Adipose tissue (tissue), 3 donors: Measurements from ENCODE around the gene PATJ. TPM values are rescaled to one million over a fixed set of nuclear protein-coding genes. Genes with fewer than 3 reads are reported as not detected.
"Not testable (repeated sequence)": the region's sequence is repeated elsewhere in the genome, so short reads cannot be mapped to it uniquely, and the experiment has no call there.

ENCODE experiments used
- H3K27ac ChIP-seq: one replicate; pipeline ENCODE4 v1.5.1; 2013; ENCODE audit warnings: low read depth, low read length
- WGBS, 3 donors: extraction: QIAGEN DNeasy Blood & Tissue Kit; methylation state at CpG; one replicate each; pipeline ENCODE4 v1.1.7; 2013; 5-methylcytosine and 5-hydroxymethylcytosine counted together
- polyA plus RNA-seq, 3 donors: library from polyadenylated mRNA; stranded (reverse); fragments of 200-250 nt; gene quantifications; one replicate each; pipeline ENCODE4 v1.2.3, GENCODE V29; 2013
- donor health status: healthy with polysubstance abuse.
- donor health status: Bipolar disorder and iron deficiency.
- donor health status: healthy.

PATJ gene
- polyA plus RNA-seq, 3 donors = 2.6 to 9.8 (median 2.9) TPM

DNA sequence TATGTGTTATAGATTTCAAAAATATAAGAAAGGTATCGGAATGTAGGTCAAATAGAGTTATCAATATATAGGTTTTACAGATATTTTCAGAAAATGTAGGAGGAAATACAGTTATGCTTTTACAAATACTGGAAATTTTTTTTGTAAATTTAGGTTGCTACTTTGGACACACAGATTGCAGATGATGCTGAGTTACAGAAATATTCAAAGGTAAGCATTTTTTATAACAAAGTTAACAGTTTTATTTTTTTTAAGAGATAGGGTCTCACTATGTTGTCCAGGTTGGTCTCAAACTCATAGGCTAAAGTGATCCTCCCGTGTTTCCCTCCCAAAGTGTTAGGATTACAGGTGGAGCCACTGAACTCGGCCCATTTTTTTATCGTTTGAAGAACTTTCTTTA, 66.0 kb downstream of the PATJ start:
- 95 to 98% (median 97%) methylated on average over 4 of the region's 4 CpGs for WGBS, 3 donors
- no peak overlapping the region for H3K27ac ChIP-seq

- H3K27ac ChIP-seq = no peak overlapping the region
- 62 to 69% (median 64%) methylated on average over 4 of the region's 4 CpGs for WGBS, 3 donors
Measured at GRCh38 chr1:61808968-61809367, 66.7 kb downstream of the PATJ start.

GRCh38 chr1:61812916-61813315, 70.6 kb downstream of the PATJ start:
- 70 to 86% (median 73%) methylated on average over 1 of the region's 1 CpG for WGBS, 3 donors

DNA sequence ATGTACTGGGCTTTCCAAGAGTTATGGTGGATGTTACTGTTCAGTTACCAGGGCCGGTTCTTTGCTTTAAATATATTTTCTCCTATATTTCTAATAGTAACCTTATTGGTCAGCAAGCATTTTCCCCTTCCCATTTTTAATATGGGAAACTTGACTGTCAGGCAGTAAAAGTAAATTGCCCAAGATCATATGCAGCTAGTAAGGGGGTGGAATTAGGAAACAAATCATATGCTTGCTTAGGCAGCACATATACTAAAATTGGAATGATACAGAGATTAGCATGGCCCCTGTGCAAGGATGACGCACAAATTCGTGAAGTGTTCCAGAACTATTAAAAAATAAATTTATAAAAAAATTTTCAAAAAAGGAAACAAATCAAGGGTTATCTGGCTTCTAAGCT, 73.9 kb downstream of the PATJ start:
- WGBS, 3 donors = 83 to 94% (median 87%) methylated on average over 3 of the region's 3 CpGs
- H3K27ac ChIP-seq = no peak overlapping the region

More at GRCh38 chr1:61812916-61813315, 70.6 kb downstream of the PATJ start:
- no peak overlapping the region for H3K27ac ChIP-seq

- no peak overlapping the region for H3K27ac ChIP-seq
- WGBS, 3 donors = 69 to 91% (median 88%) methylated on average over 1 of the region's 1 CpG
Measured at GRCh38 chr1:61818992-61819391, 76.7 kb downstream of the PATJ start.

DNA sequence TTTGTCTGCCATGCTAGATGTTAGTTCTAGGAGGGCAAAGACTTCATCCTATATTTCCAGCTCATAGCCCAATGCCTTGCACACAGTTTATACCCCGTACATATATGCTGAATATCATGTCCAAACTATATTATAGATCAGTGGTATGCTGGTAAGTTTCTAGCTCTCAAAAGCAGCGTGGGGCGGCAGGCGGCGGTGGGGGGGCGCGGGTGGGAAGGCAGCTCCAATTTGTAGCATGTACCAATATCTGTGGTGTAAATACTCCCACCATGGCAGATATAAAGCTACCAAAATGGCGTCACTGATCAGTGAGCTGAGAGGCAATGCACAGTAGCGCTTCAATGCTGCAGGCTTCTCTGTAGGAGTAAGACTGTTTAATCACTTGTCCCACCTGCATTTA, 77.1 kb downstream of the PATJ start:
- H3K27ac ChIP-seq = no peak overlapping the region
- 96 to 99% (median 98%) methylated on average over 9 of the region's 9 CpGs for WGBS, 3 donors

GRCh38 chr1:61825393-61825792, 83.1 kb downstream of the PATJ start:
- H3K27ac ChIP-seq = no peak overlapping the region
- WGBS, 3 donors = 50 to 75% (median 63%) methylated on average over 1 of the region's 1 CpG

- H3K27ac ChIP-seq = no peak overlapping the region
- WGBS, 3 donors = 33 to 79% (median 41%) methylated on average over 3 of the region's 3 CpGs
Measured at GRCh38 chr1:61828805-61829204, 86.5 kb downstream of the PATJ start.

DNA sequence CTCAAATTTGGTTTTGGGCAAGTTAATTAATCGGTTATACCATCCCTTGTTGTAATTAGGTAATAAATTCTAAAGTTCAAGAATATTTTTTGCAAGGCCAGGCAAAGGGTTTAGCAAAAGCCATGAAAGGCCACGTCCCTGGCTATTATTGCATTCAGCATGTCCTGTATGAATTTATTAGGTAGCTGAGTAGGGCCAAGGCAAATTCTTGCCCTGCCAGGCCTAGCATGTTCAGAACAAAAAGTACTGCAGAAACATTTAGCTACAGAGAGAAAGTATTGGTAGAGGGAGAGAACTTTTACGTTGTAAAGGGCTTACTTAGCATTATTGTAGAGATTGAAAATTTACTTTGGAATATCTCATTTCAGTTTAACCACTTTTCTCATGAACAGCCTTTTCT, 94.4 kb downstream of the PATJ start:
- 59 to 73% (median 67%) methylated on average over 3 of the region's 3 CpGs for WGBS, 3 donors
- no peak overlapping the region for H3K27ac ChIP-seq

DNA sequence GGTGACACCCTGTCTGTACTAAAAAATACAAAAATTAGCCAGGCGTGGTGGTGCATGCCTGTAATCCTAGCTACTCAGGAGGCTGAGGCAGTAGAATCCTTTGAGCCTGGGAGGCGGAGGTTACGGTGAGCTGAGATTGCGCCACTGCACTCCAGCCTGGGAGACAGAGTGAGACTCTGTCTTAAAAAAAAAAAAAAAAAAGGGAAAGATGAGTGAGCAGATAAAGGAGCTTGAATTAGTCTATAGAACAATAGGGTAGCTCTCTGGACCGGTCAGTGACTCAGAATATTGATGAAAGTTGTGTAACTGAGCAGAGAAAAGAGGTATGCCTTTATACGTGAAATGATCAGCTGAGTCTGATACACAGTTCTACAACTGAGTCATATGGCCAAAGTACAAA, 95.3 kb downstream of the PATJ start:
- WGBS, 3 donors = 93 to 97% (median 95%) methylated on average over 6 of the region's 6 CpGs
- H3K27ac ChIP-seq = not testable (repeated sequence)

DNA sequence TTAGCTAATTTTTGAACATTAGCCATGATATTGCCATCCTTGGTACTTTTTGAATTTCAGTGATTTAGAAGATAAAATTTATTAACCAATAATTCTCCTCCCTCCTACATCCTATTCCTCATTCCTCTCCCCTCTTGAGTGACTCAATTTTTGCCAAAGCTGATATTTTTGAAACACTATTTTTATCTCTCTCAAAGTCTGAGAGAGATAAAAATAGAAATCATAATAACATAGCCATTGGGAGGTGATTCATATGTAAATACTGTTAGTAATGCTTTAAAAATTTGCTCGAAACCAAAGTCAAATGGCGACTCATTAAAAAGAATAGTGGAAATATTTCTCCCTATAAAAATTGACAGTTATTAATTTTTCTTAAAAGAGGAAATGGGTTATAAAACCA, 97.4 kb downstream of the PATJ start:
- 52 to 75% (median 54%) methylated on average over 2 of the region's 2 CpGs for WGBS, 3 donors
- H3K27ac ChIP-seq = no peak overlapping the region

GRCh38 chr1:61842036-61842435, 99.8 kb downstream of the PATJ start:
- 87 to 96% (median 94%) methylated on average over 4 of the region's 4 CpGs for WGBS, 3 donors
- no peak overlapping the region for H3K27ac ChIP-seq

DNA sequence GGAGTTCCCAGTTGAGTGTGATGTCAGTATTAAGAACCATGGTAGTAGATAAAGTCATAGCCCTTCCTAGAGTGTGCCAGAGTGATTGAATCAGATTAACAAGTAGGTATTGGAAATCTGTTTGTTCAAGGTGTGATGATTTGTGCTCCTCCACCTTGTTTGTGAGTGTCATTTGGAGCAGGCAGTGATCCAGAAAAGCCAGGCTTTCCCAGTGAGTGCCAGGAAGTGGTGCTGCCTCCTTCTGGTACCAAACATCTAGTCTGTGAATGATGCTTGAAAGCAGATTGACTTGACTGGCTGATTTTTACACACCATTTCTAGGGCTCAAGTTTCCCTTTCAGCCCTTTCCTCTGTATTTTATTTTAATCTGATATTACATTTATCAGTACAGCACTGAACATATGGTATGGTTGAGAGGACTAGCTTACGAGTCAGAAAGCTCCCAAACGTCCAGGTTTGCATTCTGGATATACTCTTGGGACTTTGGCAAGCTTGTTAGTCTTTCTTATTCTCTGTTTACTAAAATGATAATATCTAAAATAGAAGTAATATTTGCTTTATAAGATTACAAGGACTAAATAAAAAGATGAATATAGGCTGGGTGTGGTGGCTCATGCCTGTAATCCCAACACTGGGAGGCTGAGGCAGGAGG, 100.7 kb downstream of the PATJ start:
- H3K27ac ChIP-seq = no peak overlapping the region
- 78 to 87% (median 83%) methylated on average over 2 of the region's 2 CpGs for WGBS, 3 donors

GRCh38 chr1:61844006-61844405, 101.7 kb downstream of the PATJ start:
- H3K27ac ChIP-seq = no peak overlapping the region
- 93 to 94% (median 93%) methylated on average over 1 of the region's 1 CpG for WGBS, 3 donors

- not testable (repeated sequence) for H3K27ac ChIP-seq
- WGBS, 3 donors = 56 to 94% (median 75%) methylated on average over 2 of the region's 2 CpGs
Measured at GRCh38 chr1:61844664-61845063, 102.4 kb downstream of the PATJ start.

DNA sequence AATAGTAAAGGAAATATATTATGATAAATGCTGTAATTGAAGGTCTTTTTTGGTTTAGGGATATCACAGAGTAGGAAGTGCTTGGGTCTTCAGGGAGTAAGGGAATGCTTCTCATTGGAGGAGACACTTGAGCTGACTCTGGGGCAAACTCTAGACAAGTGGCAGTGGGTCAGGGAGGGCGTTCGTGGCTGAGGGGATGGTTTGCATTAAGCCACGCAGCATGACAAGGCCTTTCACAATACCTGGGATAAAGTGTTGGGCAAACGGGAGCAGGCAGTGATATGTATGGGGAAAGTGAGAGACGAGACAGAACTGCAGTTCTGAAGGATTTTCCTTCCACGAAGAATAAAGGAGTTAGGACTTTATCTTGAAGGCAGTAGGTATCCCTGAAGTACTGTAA, 109.0 kb downstream of the PATJ start:
- no peak overlapping the region for H3K27ac ChIP-seq
- WGBS, 3 donors = 55 to 65% (median 57%) methylated on average over 6 of the region's 6 CpGs

GRCh38 chr1:61851849-61852669, 109.8 kb downstream of the PATJ start:
- WGBS, 3 donors = 73 to 74% (median 74%) methylated on average over 6 of the region's 6 CpGs
- no peak overlapping the region for H3K27ac ChIP-seq

GRCh38 chr1:61852670-61853015, 110.4 kb downstream of the PATJ start:
- WGBS, 3 donors = 53 to 74% (median 65%) methylated on average over 2 of the region's 2 CpGs
- no peak overlapping the region for H3K27ac ChIP-seq

GRCh38 chr1:61853583-61853982, 111.3 kb downstream of the PATJ start:
- no peak overlapping the region for H3K27ac ChIP-seq
- 23 to 67% (median 25%) methylated on average over 3 of the region's 3 CpGs for WGBS, 3 donors

DNA sequence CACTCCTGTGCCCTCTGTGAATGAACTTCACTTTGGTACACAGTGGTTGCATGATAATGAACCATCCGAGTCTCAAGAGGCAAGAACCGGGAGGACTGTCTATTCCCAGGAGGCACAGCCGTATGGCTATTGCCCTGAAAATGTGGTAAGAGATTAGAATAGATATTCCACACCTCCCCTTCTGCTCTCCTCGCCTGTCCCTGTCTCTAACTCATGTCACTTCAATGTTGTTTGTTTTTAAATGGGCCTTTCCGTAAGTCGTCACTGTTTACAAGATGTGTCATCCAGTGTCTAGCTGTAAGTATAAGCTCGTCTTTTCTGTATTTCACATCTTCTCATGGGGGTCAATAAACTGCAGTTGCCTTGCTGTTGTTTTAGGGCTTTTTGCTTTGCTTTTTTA, 122.2 kb downstream of the PATJ start:
- no peak overlapping the region for H3K27ac ChIP-seq
- WGBS, 3 donors = 84 to 91% (median 89%) methylated on average over 7 of the region's 7 CpGs
